ENCODE measurements around the gene SOX8.

SOX8 gene

GRCh38 chr16:972316-973002 is 9.1 kb upstream of the SOX8 start:
- DNase-seq (ENCODE audit: low read depth in 2 of 2) = no peak

DNA sequence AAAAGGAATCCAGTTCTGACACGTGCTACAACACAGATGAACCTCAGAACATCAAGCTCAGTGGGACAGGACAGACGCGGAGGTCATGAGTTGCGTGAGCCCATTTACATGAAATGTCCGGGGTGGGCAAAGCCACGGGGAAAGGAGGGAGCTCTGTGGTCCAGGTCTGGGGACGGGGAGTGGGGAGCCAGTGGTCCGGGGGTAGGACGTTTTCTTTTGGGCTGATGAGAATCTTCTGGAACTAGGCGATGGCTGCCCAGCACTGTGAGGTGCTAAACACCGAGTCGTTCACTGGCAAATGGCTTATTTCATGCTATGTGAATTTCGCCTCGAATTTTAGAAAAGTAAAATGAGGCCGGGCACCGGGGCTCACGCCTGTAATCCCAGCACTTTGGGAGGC is 8.2 kb upstream of the SOX8 start:
- DNase-seq (ENCODE audit: low read depth in 2 of 2) = no peak

- DNase-seq (ENCODE audit: low read depth in 2 of 2) = no peak
Measured at GRCh38 chr16:974001-974601, 7.5 kb upstream of the SOX8 start.

DNA sequence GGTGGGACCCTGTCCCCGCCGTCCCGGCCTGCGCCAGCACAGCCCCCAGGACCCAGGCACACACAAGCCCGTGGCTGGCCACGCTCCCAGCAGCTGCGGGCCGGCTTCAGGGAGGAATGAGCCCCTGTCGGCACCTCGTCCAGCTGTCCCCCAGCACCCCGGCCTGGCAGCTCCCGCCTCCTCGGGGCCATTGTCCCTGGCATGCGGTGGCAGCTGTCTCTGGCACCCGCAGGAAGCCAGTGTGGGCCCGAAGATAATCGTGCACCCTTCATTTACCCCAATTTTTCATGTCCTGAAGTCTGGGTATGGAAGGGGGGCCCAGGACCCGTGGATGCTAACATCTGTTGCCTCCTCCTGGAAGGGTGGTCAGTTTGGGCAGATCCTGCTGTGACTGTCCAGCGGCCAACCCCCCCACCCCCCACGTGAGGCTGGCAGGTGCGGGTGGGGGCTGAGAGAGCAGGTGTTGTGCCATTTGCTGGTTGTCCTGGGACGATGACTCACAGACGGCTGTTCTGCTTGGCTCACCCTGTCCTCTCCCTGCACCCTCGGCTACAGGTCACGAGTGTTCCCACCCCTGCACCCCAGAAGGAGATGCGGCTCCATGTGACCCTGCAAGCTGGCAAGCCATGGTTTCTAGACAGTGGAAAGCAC is 6.8 kb upstream of the SOX8 start:
- no peak for DNase-seq (ENCODE audit: low read depth in 2 of 2)

GRCh38 chr16:975291-975690 is 6.3 kb upstream of the SOX8 start:
- DNase-seq (ENCODE audit: low read depth in 2 of 2) = no peak

DNA sequence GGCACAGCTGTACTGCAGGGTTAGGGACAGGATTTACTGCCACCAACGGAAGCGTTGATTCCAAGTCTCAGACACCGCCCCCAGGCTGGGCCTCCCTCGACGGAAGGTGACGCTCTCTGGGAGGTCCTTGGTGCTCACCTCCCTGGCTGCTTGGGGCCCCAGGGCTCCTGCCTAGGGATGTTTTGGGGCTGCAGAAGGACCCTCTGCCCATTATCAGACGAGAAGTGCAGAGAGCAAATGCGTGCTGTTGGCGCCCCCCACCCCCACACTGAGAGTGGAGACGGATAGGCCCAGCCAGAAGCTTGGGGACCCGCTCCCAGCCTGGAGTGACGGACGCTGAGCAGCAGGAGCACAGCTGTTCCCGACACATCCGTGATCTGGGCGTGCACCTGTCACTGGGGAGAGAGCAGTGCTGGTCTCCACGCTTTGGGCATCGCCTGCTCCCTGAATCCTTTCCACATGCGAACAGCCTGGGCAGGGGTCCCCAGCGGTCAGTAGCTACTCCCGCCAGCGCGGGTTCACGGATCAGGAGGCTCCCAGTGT is 5.1 kb upstream of the SOX8 start:
- DNase-seq (ENCODE audit: low read depth in 2 of 2) = no peak

- DNase-seq (ENCODE audit: low read depth in 2 of 2) = no peak
Measured at GRCh38 chr16:977081-977701, 4.4 kb upstream of the SOX8 start.

DNA sequence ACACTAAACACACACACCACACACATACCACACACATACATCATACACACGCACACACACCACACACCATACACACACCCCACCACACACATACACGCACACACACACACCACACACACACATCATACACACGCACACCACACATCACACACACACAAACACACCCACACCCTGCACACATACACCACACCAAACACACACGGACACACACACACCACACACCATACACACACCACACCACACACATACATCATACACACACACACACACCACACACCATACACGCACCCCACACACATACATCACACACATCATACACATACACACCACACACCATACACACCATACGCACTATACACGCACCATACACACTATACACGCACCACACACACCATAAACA is 3.7 kb upstream of the SOX8 start:
- no peak for DNase-seq (ENCODE audit: low read depth in 2 of 2)

- no peak for DNase-seq (ENCODE audit: low read depth in 2 of 2)
Measured at GRCh38 chr16:978403-978802, 3.2 kb upstream of the SOX8 start.

DNA sequence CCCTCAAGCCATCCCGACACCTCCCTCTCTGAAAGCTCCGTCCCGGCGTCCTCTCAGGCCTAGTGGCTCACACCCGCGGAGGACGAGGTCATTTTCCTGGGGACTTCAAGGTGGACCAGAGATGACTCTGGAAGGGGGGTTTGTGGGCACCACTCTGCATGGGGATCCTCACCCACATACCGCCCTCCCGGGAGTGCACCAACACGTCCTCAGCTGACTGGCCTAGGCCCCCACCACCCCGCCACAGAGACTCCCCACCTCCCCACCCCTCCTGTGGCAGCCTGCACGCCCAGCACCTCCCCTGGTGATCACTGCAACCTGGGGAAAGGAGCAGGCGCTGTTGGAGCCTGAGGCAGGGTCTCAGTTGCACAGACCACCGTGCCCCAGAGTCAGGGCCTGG is 2.4 kb upstream of the SOX8 start:
- no peak for DNase-seq (ENCODE audit: low read depth in 2 of 2)

GRCh38 chr16:979859-980594 is 1.5 kb upstream of the SOX8 start:
- no peak for DNase-seq (ENCODE audit: low read depth in 2 of 2)

DNA sequence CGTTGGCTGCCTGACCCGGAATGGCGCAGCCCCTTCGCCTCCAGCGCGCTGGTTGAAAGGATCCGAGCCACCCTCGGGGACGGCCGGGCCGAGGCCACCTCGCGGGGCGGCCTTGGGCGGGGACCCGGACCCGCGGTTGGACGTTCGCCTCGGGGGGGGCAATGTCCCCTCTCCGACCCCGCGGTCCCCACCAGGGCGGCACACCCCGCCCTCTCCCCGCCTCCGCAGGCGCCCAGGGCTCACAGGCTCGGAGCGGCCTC is 1.0 kb upstream of the SOX8 start:
- DNase-seq (ENCODE audit: low read depth in 2 of 2) = no peak

DNA sequence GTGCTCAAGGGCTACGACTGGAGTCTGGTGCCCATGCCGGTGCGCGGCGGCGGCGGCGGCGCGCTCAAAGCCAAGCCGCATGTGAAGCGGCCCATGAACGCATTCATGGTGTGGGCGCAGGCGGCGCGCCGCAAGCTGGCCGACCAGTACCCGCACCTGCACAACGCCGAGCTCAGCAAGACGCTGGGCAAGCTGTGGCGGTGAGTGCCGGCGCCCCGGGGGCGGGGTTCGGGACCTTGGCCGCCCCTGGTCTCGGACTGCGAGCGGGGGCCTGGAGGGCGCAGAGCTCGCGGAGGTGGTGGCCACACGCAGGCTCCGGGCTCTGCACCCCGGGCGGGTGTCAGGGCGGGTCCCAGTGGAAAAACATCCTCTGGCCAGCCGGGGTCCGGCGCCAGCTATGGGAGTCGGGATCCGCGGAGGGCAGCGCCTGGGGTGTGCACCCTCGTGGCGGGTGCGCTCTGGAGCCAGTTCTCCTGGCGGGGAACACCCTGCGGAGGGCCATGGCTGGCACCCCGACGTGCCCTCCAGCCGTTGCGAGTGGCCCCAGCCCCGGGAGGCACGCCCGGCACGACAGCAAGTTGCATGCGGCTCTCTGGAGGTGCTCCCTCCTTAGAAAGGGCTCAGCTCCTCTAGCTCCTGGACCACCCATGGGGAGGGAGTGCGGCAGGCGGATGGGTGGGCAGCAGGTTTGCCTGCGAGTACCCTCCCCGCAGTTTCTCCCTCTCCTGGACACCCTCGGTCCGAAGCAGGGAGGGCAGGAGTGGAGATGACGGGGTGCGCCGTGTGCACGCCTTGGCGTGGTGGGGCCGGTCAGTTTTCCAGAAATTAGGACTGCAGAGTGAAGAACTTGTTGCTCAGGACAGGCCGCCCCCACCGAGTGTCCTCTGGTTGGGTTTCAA is 824 bp downstream of the SOX8 start:
- DNase-seq (ENCODE audit: low read depth in 2 of 2) = no peak

DNA sequence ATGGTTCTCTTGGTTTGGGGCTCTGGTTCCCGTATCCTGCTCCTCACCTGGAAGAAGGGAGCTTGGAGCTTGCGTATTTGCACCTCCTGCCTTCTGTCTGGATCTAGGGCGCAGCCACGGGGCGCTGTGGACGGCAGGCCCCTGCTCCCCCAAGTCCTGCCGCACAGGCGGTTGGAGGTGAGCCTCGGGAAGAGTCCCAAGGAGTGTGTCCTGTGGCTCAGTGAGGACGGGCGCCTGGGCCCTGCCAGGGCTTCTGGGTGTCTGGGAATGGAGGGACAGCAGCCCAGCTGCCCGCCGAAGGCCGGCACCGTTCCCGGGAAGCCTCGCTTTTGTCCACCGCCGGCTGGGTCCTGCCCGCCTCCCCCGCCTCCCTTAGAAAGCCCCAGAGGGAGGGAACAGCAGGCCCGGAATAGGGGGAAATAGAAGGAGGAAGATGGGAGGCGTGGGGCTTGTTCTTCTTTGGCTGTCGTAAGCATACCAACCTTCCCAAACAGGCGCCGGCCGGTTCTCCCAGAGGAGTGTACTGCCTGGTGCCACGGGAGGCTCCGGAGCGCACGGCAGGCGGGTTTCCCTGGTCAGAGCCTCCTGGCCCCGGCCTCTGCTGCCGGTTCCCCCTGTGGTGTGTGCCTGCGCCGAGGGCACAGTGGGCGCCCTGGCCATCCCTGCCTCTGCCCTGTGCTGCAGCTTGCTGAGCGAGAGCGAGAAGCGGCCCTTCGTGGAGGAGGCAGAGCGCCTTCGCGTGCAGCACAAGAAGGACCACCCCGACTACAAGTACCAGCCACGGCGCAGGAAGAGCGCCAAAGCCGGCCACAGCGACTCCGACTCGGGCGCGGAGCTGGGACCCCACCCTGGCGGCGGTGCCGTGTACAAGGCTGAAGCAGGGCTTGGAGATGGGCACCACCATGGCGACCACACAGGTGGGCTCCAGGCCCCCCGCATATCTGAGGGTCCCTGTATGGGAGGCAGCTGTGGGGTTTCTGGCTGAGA is 1.8 kb downstream of the SOX8 start:
- no peak for DNase-seq (ENCODE audit: low read depth in 2 of 2)

- no peak for DNase-seq (ENCODE audit: low read depth in 2 of 2)
Measured at GRCh38 chr16:984121-984694, 2.6 kb downstream of the SOX8 start.

- DNase-seq (ENCODE audit: low read depth in 2 of 2) = no peak
Measured at GRCh38 chr16:984736-985636, 3.4 kb downstream of the SOX8 start.

- DNase-seq (ENCODE audit: low read depth in 2 of 2) = no peak
Measured at GRCh38 chr16:985646-986400, 4.3 kb downstream of the SOX8 start.

DNA sequence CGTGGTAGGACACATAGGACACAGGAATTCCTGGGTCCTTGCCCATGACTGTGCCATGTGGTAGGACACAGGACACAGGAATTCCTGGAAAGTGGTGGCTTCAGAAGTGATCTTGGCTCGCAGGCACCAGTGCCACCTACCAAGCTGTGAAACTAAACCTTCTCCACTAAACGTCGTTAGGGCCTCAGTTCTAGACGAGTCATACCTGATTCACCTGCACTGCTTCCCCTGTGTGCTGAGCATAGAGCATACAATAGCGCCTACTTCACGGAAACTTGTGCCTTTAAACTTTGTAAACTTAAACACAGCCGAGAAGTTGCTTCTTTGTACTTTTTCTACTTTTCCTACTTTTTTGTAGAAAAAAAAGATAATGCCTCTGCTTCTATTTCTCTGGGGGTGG is 4.8 kb downstream of the SOX8 start:
- no peak for DNase-seq (ENCODE audit: low read depth in 2 of 2)
